Stimulated activated CD8-positive, alpha-beta memory T cell treated with anti-CD3 and anti-CD28 coated beads, Interleukin-15, amount 100 ng/mL, for 1 hour (primary cell): ENCODE data around the gene RPL21.
"Not testable (repeated sequence)": the region's sequence is repeated elsewhere in the genome, so short reads cannot be mapped to it uniquely, and the experiment has no call there.

Source experiments
- DNase-seq: peaks from one replicate; pipeline ENCODE4 v3.0.0-alpha.2; 2020; ENCODE audit warnings: low read depth

Gene RPL21

GRCh38 chr13:27289011-27289665 is 37.8 kb downstream of the RPL21 start:
- no peak for DNase-seq

- no peak for DNase-seq
Observed at GRCh38 chr13:27290715-27291114, 39.4 kb downstream of the RPL21 start.

GRCh38 chr13:27291967-27292366 is 40.6 kb downstream of the RPL21 start:
- DNase-seq, result not testable (repeated sequence)

- DNase-seq, result no peak
Observed at GRCh38 chr13:27293076-27293691, 41.8 kb downstream of the RPL21 start.

GRCh38 chr13:27293873-27294515 is 42.6 kb downstream of the RPL21 start:
- no peak for DNase-seq

GRCh38 chr13:27295096-27295495 is 43.7 kb downstream of the RPL21 start:
- DNase-seq, result no peak

- DNase-seq, result no peak
Observed at GRCh38 chr13:27295660-27296059, 44.3 kb downstream of the RPL21 start.

GRCh38 chr13:27296496-27296895 is 45.1 kb downstream of the RPL21 start:
- DNase-seq, result no peak

- no peak for DNase-seq
Observed at GRCh38 chr13:27298849-27299248, 47.5 kb downstream of the RPL21 start.

GRCh38 chr13:27300406-27300805 is 49.0 kb downstream of the RPL21 start:
- DNase-seq, result not testable (repeated sequence)

- no peak for DNase-seq
Observed at GRCh38 chr13:27300941-27301586, 49.7 kb downstream of the RPL21 start.

GRCh38 chr13:27302643-27303262 is 51.4 kb downstream of the RPL21 start:
- DNase-seq, result no peak

- no peak for DNase-seq
Observed at GRCh38 chr13:27304099-27304498, 52.7 kb downstream of the RPL21 start.

GRCh38 chr13:27304611-27305010 is 53.3 kb downstream of the RPL21 start:
- DNase-seq, result no peak
